ENCODE data around the gene PTS.

Gene PTS

DNA sequence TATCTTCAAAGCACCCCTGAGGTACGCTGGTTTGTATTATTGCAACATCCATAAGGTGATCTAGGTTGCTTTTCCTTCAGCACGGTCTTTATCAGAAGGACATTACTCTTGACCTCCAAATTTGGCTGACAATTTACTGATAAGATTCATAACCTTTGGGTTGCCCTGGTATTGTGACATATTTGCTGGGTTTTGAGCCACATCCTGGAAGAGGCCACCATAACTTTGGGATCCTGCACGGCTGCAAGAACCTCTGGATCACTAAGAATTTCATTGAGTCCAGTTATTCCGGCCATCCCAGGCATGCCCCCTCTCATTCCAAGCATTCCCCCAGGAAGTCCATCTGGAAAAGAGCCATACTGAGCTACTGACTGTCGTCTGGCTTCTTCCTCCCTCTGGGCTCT is 41.0 kb downstream of the PTS start:
- DNase-seq (ENCODE audit: extremely low read depth, low read depth) = no peak
- TF ChIP-seq, protein P1, sequence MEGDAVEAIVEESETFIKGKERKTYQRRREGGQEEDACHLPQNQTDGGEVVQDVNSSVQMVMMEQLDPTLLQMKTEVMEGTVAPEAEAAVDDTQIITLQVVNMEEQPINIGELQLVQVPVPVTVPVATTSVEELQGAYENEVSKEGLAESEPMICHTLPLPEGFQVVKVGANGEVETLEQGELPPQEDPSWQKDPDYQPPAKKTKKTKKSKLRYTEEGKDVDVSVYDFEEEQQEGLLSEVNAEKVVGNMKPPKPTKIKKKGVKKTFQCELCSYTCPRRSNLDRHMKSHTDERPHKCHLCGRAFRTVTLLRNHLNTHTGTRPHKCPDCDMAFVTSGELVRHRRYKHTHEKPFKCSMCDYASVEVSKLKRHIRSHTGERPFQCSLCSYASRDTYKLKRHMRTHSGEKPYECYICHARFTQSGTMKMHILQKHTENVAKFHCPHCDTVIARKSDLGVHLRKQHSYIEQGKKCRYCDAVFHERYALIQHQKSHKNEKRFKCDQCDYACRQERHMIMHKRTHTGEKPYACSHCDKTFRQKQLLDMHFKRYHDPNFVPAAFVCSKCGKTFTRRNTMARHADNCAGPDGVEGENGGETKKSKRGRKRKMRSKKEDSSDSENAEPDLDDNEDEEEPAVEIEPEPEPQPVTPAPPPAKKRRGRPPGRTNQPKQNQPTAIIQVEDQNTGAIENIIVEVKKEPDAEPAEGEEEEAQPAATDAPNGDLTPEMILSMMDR (IDR thresholded peaks at IDR 0.05; ENCODE audit: low read depth, low read length, missing control alignments) = no peak
- no peak overlapping the region for H3K4me3 ChIP-seq (replicated peaks; ENCODE audit: low read depth, low read length)

DNA sequence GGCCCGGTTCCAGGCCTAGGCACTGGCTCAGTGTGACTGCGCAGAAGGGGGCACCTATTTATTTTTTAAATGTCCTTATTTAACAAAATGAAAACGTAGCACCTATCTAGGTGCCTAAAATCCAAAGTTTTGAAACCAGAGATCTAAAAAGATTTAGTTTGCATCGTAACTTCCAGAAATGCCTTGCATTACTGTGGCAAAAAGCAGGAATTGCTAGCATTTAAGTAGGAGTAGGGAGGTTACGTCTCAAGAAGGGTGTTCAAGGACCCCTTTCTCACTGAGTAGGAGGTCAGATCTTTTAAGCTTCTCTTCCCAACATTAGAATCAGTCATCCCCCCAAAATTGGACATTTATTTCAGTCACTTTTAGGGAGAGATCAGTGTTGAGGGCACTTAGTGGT is 42.2 kb downstream of the PTS start:
- DNase-seq (ENCODE audit: extremely low read depth, low read depth) = no peak
- no peak overlapping the region for H3K4me3 ChIP-seq (replicated peaks; ENCODE audit: low read depth, low read length)
- TF ChIP-seq, protein P1 (IDR thresholded peaks at IDR 0.05; ENCODE audit: low read depth, low read length, missing control alignments) = no peak

DNA sequence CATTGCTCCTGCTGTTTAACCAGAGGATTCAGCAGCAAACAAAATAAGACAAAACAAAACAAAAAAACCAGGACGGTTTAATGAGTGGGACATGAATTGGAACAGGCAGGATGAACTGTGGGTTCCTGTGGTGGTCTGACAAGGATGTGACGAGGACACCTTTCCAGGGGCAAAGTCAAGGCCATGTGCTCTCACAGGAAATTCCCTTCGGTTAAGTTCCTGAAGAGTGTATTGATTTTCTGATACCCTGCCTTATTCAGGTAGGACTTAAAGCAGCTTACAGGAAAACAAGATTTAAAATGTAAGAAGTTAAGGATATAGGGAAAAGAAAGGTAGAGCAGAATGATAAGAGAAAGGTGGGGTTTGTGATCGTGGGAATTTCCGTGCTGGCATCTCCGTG is 42.9 kb downstream of the PTS start:
- no peak overlapping the region for H3K4me3 ChIP-seq (replicated peaks; ENCODE audit: low read depth, low read length)
- TF ChIP-seq, protein P1 (IDR thresholded peaks at IDR 0.05; ENCODE audit: low read depth, low read length, missing control alignments) = no peak
- DNase-seq (ENCODE audit: extremely low read depth, low read depth) = no peak

DNA sequence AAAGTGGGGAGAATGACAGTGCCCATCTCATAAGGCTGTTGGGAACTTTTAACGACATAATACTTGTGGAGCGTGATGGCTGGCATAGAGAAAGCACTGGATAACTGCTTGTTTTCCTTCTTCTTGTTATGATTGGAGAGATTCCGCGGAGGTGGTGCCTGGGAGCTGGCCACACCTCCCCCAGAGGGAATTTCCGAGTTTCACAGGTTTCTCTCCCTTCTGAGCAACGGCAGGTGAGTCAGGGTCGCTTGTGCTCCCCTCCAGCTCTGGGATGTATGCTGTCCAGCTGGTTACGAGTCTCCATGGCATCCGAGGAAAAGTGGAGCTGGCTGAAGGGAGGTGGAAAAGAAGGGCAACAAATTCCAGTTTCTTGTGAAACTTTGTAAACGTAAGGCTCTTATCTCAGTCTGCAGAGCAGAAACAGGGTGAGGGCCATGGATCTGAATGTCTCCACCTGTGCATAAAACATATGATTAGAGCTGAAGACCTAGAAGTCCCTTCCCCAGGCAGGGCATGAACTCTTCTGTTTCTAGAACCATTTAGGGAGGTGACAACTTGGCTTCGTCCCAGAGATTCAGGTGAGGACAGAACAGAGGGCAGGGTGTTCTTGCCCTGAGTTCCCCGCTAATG is 44.4 kb downstream of the PTS start:
- TF ChIP-seq, protein P1 (IDR thresholded peaks at IDR 0.05; ENCODE audit: low read depth, low read length, missing control alignments) = no peak
- no peak overlapping the region for H3K4me3 ChIP-seq (replicated peaks; ENCODE audit: low read depth, low read length)
- DNase-seq (ENCODE audit: extremely low read depth, low read depth) = no peak

DNA sequence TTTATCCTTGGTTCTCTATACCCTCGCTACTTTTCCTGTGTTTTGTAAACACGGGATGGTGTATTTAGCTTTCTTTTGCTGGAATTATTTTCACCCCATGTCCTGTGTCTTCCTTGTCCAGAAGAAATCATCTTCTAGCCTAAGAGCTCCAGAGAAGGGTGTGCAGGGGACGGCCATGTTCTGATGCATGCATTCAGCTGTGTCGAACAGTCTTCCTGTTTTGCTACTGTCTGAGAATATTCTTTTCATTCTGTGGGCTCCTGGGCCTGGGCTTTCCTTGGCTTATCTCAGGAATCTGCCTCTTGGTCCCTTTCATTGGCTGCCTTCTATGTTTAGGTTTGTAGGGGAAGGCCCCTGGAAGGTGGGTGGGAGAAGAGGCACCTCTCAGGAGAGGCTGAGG is 45.0 kb downstream of the PTS start:
- TF ChIP-seq, protein P1 (IDR thresholded peaks at IDR 0.05; ENCODE audit: low read depth, low read length, missing control alignments) = no peak
- no peak for DNase-seq (ENCODE audit: extremely low read depth, low read depth)
- H3K4me3 ChIP-seq (replicated peaks; ENCODE audit: low read depth, low read length) = no peak overlapping the region

DNA sequence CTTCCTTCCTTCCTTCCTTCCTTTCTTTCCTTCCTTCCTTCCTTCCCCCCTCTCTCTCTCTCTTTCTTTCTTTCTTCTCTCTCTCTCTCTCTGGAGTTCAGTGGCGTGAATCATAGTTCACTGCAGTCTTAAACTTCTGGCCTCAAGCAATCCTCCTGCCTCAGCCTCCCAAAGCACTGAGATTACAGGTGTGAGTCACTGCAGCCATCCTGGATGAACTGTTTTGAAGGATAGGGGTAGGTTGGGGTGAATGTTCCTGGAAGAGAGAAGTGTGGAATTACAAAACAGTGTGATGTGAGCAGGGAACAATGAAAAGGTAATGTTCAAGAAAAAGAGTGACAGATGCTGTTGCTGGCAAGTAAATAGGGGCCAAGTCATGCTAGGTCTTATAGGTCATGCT is 46.8 kb downstream of the PTS start:
- no peak for DNase-seq (ENCODE audit: extremely low read depth, low read depth)
- no peak overlapping the region for H3K4me3 ChIP-seq (replicated peaks; ENCODE audit: low read depth, low read length)
- TF ChIP-seq, protein P1 (IDR thresholded peaks at IDR 0.05; ENCODE audit: low read depth, low read length, missing control alignments) = no peak
